K562 (cell line): ENCODE measurements around the gene IL1RL2. TPM values are rescaled to one million over a fixed set of nuclear protein-coding genes. Genes with fewer than 3 reads are reported as not detected.

Experiments
- ATAC-seq: fragments of 200-7000 bp; cut with Tn5 transposase; 3 replicates; pipeline ENCODE4 v1.9.1; 2020; ENCODE audit warnings: moderate library complexity
- BruUV-seq: library from RNA; stranded (reverse); fragments of 400-500 nt; replicated peaks from 2 replicates; lab custom pipeline; 2021; lab: Mats Ljungman, UMichigan
- CTCF ChIA-PET: fragments of 300-600 bp; formaldehyde crosslinking; extraction: SDS; loops from one replicate; lab custom pipeline; 2021; ENCODE audit warnings: low intra/inter-chr PET ratio; lab: Yijun Ruan, JAX
- POLR2A ChIA-PET: fragments of 300-600, 350-650 bp; sonication (Branson Sonifier 250); formaldehyde crosslinking; extraction: SDS; loops from one replicate; lab custom pipeline; 2021; ENCODE audit warnings: antibody characterized with exemption, inconsistent platforms; lab: Yijun Ruan, JAX
- DNase-seq, 4 experiments: peaks; one replicate each; pipeline versions ENCODE4 v3.0.0 to v3.0.0-alpha.2; 2011 to 2018; ENCODE audit warnings: low spot score in 3 of 4, mixed read lengths in 3 of 4; ENCODE audit errors: extremely low read depth in 1 of 4
- FAIRE-seq: peaks from 2 replicates; lab custom pipeline; 2011; peaks lifted over from hg19 to GRCh38; lab: Jason Lieb, UNC
- H2AFZ ChIP-seq: 2 replicates; pipeline ENCODE4 v1.6.0; 2011; ENCODE audit warnings: low read depth, low read length, control low read depth, inconsistent platforms
- H3K27ac ChIP-seq: fragments of 200-600 bp; 3 replicates; pipeline ENCODE4 v1.8.0; 2011; ENCODE audit warnings: low read depth, mild to moderate bottlenecking, control low read depth, inconsistent platforms, low read length, moderate library complexity, mixed read lengths; ENCODE audit errors: extremely low read depth
- H3K27me3 ChIP-seq, 2 experiments: fragments of 300-600 bp in 1 of 2; 2 replicates in 1 of 2; 3 replicates in 1 of 2; pipeline versions ENCODE4 v1.6.0 to v1.8.0; 2011; ENCODE audit warnings: inconsistent platforms in 2 of 2, low read length in 2 of 2, mild to moderate bottlenecking in 1 of 2, mixed read lengths in 1 of 2, moderate library complexity in 1 of 2; ENCODE audit not compliant: control insufficient read depth in 2 of 2, insufficient read depth in 2 of 2
- H3K36me3 ChIP-seq: fragments of 300-600 bp; 3 replicates; pipeline ENCODE4 v1.8.0; 2011; ENCODE audit warnings: mild to moderate bottlenecking, low read length, inconsistent platforms; ENCODE audit not compliant: control insufficient read depth, insufficient read depth
- H3K4me1 ChIP-seq, 2 experiments: fragments of 200-600 bp in 1 of 2; replicated peaks in 1 of 2; 2 replicates in 1 of 2; 3 replicates in 1 of 2; pipeline versions ENCODE4 v1.5.1 to v1.8.0; 2011; ENCODE audit warnings: inconsistent platforms in 2 of 2, low read length in 2 of 2, mild to moderate bottlenecking in 1 of 2, mixed read lengths in 1 of 2, moderate library complexity in 1 of 2; ENCODE audit not compliant: control insufficient read depth in 2 of 2, insufficient read depth in 2 of 2
- H3K4me2 ChIP-seq: 2 replicates; pipeline ENCODE4 v1.6.1; 2011; ENCODE audit warnings: low read length, control low read depth, inconsistent platforms, mixed read lengths; ENCODE audit not compliant: insufficient read depth
- H3K4me3 ChIP-seq: fragments of 200-600 bp; sonication (generic), shearing (Covaris generic); 2 replicates; pipeline ENCODE4 v1.5.1; 2016; ENCODE audit warnings: control low read depth, inconsistent platforms
- H3K79me2 ChIP-seq: fragments of 200-600 bp; 3 replicates; pipeline ENCODE4 v1.8.0; 2011; ENCODE audit warnings: low read length, inconsistent platforms; ENCODE audit not compliant: control insufficient read depth, insufficient read depth
- H3K9ac ChIP-seq, 2 experiments: 2 replicates each; pipeline versions ENCODE4 v1.6.0 to v1.6.1; 2011; ENCODE audit warnings: low read depth in 2 of 2, low read length in 2 of 2, control low read depth in 1 of 2, inconsistent platforms in 1 of 2, mild to moderate bottlenecking in 1 of 2, mixed read lengths in 1 of 2; ENCODE audit not compliant: insufficient read depth in 1 of 2
- H3K9me1 ChIP-seq: one replicate; pipeline ENCODE4 v1.6.0; 2011; ENCODE audit warnings: inconsistent platforms, mild to moderate bottlenecking, low read length, moderate library complexity; ENCODE audit not compliant: control insufficient read depth, insufficient read depth
- H3K9me3 ChIP-seq: replicated peaks from 2 replicates; pipeline ENCODE4 v1.5.1; 2011; ENCODE audit warnings: low read depth, low read length, inconsistent platforms; ENCODE audit not compliant: control insufficient read depth, insufficient read depth
- H4K20me1 ChIP-seq: replicated peaks from 2 replicates; pipeline ENCODE4 v1.6.1; 2011; ENCODE audit warnings: low read length, inconsistent platforms, mixed read lengths; ENCODE audit not compliant: control insufficient read depth, insufficient read depth
- CTCF ChIP-seq, 3 experiments: IDR thresholded peaks in 2 of 3; conservative IDR thresholded peaks in 1 of 3; 2 replicates each; pipeline ENCODE4 v1.5.1; 2011 to 2012; ENCODE audit warnings: low read length in 3 of 3, mild to moderate bottlenecking in 3 of 3, control low read depth in 2 of 3, improper control_type of control experiment in 1 of 3, inconsistent platforms in 1 of 3, low read depth in 1 of 3, mixed read lengths in 1 of 3, moderate library complexity in 1 of 3; ENCODE audit not compliant: insufficient read depth in 2 of 3
- DPF2 ChIP-seq: fragments of 450-650 bp; IDR thresholded peaks from 2 replicates; pipeline ENCODE4 v1.6.1; 2016
- EWSR1 ChIP-seq: fragments of 450-650 bp; IDR thresholded peaks from 2 replicates; pipeline ENCODE4 v1.6.1; 2018; ENCODE audit warnings: borderline replicate concordance, mild to moderate bottlenecking, low read depth, moderate library complexity; ENCODE audit not compliant: partially characterized antibody
- GTF2E2 ChIP-seq: fragments of 200-800 bp; sonication (Bioruptor generic); IDR thresholded peaks from 2 replicates; pipeline ENCODE4 v1.6.1; 2016; ENCODE audit warnings: missing genetic modification characterization, missing compliant biosample characterization
- MAFK ChIP-seq: IDR thresholded peaks from 2 replicates; pipeline ENCODE4 v1.6.1; 2011; ENCODE audit warnings: low read length, improper control_type of control experiment
- SMC3 ChIP-seq: conservative IDR thresholded peaks from 2 replicates; pipeline ENCODE4 v1.6.1; 2011; ENCODE audit warnings: low read depth, low read length, improper control_type of control experiment; ENCODE audit not compliant: insufficient read depth
- STAG1 ChIP-seq: sonication (generic); formaldehyde crosslinking; IDR thresholded peaks from 2 replicates; pipeline ENCODE4 v1.5.0; 2020; ENCODE audit warnings: missing genetic modification reagents, borderline replicate concordance
- ZFP1 ChIP-seq: fragments of 450-650 bp; formaldehyde crosslinking; IDR thresholded peaks from 2 replicates; pipeline ENCODE4 v1.4.0; 2020; ENCODE audit warnings: mild to moderate bottlenecking, mixed read lengths
- WGBS: fragments of 100-300 bp; shearing (Covaris generic); methylation state at CpG from one replicate; pipeline ENCODE4 v1.1.6; 2016; ENCODE audit warnings: low coverage, mixed read lengths; ENCODE audit not compliant: insufficient coverage; ENCODE audit errors: missing lambda C conversion rate; 5-methylcytosine and 5-hydroxymethylcytosine counted together
- in situ Hi-C: fragments of 300-500 bp; cut with MboI; formaldehyde crosslinking; loops from 4 replicates; pipeline ENCODE4 v1.15.0; 2018; ENCODE audit warnings: inconsistent platforms, mixed read lengths
- intact Hi-C: fragments of 100-400 bp; cut with micrococcal nuclease; formaldehyde crosslinking; loops from 2 replicates; pipeline ENCODE4 v1.14.2; 2022
- polyA plus RNA-seq, 8 experiments: library from polyadenylated mRNA; depleted of rRNA in 4 of 8; stranded (reverse) in 5 of 8; unstranded in 3 of 8; fragments of >200 nt; fragmentation: Nextera tagmentation in 2 of 8; fragmentation: Illumina TruSeq in 1 of 8; extraction: Ambion mirVana in 2 of 8; extraction: Trizol in 1 of 8; gene quantifications; 2 replicates each; pipeline versions ENCODE4 v1.2.1 to v1.2.3, GENCODE V29; 2011 to 2014; ENCODE audit warnings: inconsistent platforms in 1 of 8, missing spikeins in 1 of 8
- total RNA-seq, 7 experiments: library from RNA; depleted of rRNA in 6 of 7; stranded (reverse); fragments of >200 nt in 6 of 7; fragmentation: Illumina TruSeq in 2 of 7; extraction: Trizol in 2 of 7; gene quantifications; 2 replicates each; pipeline versions ENCODE4 v1.2.1 to v1.2.3, GENCODE V29; 2011 to 2021; ENCODE audit warnings: low replicate concordance in 1 of 7
- TF ChIP-seq, protein P1 (sequence below): IDR thresholded peaks from 2 replicates; pipeline ENCODE4 v1.6.1; 2011; ENCODE audit warnings: borderline replicate concordance, low read depth, mild to moderate bottlenecking, moderate library complexity, low read length; ENCODE audit not compliant: insufficient read depth, poor library complexity, severe bottlenecking
- TF ChIP-seq, protein P2 (sequence below): fragments of 450-650 bp; formaldehyde crosslinking; IDR thresholded peaks from 2 replicates; pipeline ENCODE4 v1.4.0; 2020; ENCODE audit warnings: mild to moderate bottlenecking, moderate library complexity

IL1RL2 gene
- total and polyA plus RNA-seq, 9 of the 15 experiments (the other 6 are each of a cell fraction or from before 2014, with no cell fraction given) = not detected

DNA sequence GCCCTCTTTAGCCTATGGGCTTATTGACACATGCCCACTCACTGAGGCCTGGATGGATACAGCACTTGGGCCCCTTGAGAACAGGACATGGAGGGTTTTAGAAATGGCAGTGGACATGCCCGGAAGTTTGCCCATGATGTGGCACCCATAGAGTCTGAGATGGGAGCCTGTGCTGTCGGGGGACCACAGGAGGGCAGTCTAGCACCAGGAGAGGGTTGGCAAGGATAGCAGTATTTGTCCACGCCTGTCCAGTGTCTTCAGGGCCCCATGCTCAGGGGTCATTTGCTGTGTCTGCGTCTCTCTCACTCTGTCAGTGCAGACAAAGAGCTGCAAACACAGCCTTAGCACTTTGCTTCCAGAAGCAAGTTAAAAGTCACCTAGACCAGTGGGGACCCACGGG, 48.7 kb downstream of the IL1RL2 start:
- ChIA-PET POLR2A (no interaction called here), CTCF (interaction anchor here (0.5 kb wide), 1 partner anchor 214 kb away, joined by 3 read pairs; no protein-coding TSS in a partner anchor)
- Histone ChIP-seq H3K36me3 (no peaks in the 10 kb centered on the region), H3K9ac (no peak overlapping the region), H3K27ac (no peak overlapping the region), H3K9me1 (no peaks in the 10 kb centered on the region), H2AFZ (peak overlapping the region; percentile 34; the same call in 1 of the 2 replicates), H3K4me2 (no peak overlapping the region), H4K20me1 (no peaks in the 10 kb centered on the region), H3K27me3 (peaks cover 0 to 4% of the 10 kb centered on the region in 2 experiments; a peak in 1 of 5 replicates), H3K4me3 (no peak overlapping the region), H3K79me2 (no peaks in the 10 kb centered on the region), H3K4me1 (peaks cover 0 to 3% of the 10 kb centered on the region in 2 experiments; a peak in 2 of 5 replicates), H3K9me3 (no peaks in the 10 kb centered on the region)
- WGBS = 18% methylated on average over 5 of the region's 5 CpGs
- ATAC-seq = peak; percentile 90
- peak in 2 of 4 experiments; percentile 41 to 50 for DNase-seq
- no peak for FAIRE-seq
- in situ Hi-C loops (loop anchor here (5.0 kb wide), 1 partner anchor 213 kb away; no protein-coding TSS in a partner anchor), intact Hi-C loops (no loop called here)
- no TSS peak for BruUV-seq
- TF ChIP-seq DPF2 (no peak), ZFP1 (no peak), MAFK (0 out of 2 replicates have a peak, but pooled peaks have one; percentile 10), EWSR1 (no peak), STAG1 (peak; percentile 20; the same call in 1 of the 2 replicates), CTCF (IDR thresholded peaks at IDR 0.05 in 2 of 3, conservative IDR thresholded peaks at IDR 0.05 in 1 of 3; ENCODE audit: insufficient read depth in 2 of 3, low read depth in 1 of 3, low read length in 3 of 3) (peak; percentile 53 to 62 (median 58)), SMC3 (peak; percentile 65), GTF2E2 (tag) (no peak)
- TF ChIP-seq, protein P1, sequence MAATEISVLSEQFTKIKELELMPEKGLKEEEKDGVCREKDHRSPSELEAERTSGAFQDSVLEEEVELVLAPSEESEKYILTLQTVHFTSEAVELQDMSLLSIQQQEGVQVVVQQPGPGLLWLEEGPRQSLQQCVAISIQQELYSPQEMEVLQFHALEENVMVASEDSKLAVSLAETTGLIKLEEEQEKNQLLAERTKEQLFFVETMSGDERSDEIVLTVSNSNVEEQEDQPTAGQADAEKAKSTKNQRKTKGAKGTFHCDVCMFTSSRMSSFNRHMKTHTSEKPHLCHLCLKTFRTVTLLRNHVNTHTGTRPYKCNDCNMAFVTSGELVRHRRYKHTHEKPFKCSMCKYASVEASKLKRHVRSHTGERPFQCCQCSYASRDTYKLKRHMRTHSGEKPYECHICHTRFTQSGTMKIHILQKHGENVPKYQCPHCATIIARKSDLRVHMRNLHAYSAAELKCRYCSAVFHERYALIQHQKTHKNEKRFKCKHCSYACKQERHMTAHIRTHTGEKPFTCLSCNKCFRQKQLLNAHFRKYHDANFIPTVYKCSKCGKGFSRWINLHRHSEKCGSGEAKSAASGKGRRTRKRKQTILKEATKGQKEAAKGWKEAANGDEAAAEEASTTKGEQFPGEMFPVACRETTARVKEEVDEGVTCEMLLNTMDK = peak; percentile 18
- TF ChIP-seq, protein P2, sequence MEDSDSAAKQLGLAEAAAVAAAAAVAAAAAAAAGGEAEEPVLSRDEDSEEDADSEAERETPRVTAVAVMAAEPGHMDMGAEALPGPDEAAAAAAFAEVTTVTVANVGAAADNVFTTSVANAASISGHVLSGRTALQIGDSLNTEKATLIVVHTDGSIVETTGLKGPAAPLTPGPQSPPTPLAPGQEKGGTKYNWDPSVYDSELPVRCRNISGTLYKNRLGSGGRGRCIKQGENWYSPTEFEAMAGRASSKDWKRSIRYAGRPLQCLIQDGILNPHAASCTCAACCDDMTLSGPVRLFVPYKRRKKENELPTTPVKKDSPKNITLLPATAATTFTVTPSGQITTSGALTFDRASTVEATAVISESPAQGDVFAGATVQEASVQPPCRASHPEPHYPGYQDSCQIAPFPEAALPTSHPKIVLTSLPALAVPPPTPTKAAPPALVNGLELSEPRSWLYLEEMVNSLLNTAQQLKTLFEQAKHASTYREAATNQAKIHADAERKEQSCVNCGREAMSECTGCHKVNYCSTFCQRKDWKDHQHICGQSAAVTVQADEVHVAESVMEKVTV (CRISPR knock-in tag) = peak; percentile 32; the same call in 1 of the 2 replicates
